NCI-H1048 (cell line): Measurements from ENCODE around the gene PRRC2A.

Source experiments
- DNase-seq: peaks from one replicate; lab custom pipeline; 2025; lab: John Stamatoyannopoulos, UW

PRRC2A gene

DNA sequence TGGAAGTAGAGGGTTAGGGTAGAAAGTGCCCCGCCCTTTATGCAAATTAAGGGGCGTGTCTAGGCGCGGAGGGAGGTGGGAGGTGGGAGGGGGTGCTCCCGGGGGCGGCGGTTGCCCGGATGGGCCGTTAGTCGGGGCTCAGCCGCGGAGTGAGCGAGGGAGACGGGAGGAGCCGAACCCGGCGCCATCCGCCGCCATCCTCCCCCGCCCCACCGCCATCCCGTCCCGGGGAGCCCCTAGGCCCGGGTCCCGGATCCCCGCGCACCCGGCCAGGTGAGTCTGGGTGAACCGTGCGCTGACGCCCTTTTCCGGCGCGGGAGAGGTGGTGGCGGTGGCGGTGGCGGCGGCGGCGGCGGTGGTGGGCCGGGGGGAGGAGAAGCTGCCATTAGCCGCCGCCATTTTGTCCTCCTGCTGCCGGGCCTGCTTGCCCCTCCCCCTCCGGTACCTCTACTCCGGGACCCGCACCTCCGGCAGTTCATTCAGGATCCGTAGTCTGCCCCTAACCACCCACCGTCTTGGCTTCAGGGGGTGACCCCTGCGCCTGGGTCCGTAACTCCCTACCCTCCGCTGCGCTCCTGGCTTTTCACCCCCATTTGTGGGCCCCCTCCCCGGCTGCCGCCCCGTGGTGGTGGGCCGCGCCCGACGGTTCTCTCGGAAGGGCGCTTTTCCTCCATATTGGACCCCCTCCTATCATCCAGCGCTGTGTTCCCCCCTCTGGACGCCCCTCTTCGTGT lies at the start of gene PRRC2A:
TSS of gene PRRC2A (plus strand) at position 130 of the 734 bp plus-strand sequence. CDS start 2,075 bp downstream, outside the sequence.
- DNase-seq: peak; percentile 98

DNA sequence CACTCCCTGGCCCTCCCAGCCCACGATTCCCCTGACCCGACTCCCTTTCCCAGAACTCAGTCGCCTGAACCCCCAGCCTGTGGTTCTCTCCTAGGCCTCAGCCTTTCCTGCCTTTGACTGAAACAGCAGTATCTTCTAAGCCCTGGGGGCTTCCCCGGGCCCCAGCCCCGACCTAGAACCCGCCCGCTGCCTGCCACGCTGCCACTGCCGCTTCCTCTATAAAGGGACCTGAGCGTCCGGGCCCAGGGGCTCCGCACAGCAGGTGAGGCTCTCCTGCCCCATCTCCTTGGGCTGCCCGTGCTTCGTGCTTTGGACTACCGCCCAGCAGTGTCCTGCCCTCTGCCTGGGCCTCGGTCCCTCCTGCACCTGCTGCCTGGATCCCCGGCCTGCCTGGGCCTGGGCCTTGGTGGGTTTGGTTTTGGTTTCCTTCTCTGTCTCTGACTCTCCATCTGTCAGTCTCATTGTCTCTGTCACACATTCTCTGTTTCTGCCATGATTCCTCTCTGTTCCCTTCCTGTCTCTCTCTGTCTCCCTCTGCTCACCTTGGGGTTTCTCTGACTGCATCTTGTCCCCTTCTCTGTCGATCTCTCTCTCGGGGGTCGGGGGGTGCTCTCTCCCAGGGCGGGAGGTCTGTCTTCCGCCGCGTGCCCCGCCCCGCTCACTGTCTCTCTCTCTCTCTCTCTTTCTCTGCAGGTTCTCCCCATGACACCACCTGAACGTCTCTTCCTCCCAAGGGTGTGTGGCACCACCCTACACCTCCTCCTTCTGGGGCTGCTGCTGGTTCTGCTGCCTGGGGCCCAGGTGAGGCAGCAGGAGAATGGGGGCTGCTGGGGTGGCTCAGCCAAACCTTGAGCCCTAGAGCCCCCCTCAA lies 48.2 kb upstream of the PRRC2A start, which contains the start of gene LTA:
TSS of gene LTA (plus strand) at position 249 of the 871 bp plus-strand sequence. CDS start at position 703, 454 bp downstream.
- no peak for DNase-seq

DNA sequence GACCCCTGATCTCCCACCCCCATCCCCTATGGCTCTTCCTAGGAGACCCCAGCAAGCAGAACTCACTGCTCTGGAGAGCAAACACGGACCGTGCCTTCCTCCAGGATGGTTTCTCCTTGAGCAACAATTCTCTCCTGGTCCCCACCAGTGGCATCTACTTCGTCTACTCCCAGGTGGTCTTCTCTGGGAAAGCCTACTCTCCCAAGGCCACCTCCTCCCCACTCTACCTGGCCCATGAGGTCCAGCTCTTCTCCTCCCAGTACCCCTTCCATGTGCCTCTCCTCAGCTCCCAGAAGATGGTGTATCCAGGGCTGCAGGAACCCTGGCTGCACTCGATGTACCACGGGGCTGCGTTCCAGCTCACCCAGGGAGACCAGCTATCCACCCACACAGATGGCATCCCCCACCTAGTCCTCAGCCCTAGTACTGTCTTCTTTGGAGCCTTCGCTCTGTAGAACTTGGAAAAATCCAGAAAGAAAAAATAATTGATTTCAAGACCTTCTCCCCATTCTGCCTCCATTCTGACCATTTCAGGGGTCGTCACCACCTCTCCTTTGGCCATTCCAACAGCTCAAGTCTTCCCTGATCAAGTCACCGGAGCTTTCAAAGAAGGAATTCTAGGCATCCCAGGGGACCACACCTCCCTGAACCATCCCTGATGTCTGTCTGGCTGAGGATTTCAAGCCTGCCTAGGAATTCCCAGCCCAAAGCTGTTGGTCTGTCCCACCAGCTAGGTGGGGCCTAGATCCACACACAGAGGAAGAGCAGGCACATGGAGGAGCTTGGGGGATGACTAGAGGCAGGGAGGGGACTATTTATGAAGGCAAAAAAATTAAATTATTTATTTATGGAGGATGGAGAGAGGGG lies 47.0 kb upstream of the PRRC2A start:
- DNase-seq: no peak

DNA sequence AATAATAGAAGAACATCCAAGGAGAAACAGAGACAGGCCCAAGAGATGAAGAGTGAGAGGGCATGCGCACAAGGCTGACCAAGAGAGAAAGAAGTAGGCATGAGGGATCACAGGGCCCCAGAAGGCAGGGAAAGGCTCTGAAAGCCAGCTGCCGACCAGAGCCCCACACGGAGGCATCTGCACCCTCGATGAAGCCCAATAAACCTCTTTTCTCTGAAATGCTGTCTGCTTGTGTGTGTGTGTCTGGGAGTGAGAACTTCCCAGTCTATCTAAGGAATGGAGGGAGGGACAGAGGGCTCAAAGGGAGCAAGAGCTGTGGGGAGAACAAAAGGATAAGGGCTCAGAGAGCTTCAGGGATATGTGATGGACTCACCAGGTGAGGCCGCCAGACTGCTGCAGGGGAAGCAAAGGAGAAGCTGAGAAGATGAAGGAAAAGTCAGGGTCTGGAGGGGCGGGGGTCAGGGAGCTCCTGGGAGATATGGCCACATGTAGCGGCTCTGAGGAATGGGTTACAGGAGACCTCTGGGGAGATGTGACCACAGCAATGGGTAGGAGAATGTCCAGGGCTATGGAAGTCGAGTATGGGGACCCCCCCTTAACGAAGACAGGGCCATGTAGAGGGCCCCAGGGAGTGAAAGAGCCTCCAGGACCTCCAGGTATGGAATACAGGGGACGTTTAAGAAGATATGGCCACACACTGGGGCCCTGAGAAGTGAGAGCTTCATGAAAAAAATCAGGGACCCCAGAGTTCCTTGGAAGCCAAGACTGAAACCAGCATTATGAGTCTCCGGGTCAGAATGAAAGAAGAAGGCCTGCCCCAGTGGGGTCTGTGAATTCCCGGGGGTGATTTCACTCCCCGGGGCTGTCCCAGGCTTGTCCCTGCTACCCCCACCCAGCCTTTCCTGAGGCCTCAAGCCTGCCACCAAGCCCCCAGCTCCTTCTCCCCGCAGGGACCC lies 46.1 kb upstream of the PRRC2A start:
- DNase-seq: no peak

DNA sequence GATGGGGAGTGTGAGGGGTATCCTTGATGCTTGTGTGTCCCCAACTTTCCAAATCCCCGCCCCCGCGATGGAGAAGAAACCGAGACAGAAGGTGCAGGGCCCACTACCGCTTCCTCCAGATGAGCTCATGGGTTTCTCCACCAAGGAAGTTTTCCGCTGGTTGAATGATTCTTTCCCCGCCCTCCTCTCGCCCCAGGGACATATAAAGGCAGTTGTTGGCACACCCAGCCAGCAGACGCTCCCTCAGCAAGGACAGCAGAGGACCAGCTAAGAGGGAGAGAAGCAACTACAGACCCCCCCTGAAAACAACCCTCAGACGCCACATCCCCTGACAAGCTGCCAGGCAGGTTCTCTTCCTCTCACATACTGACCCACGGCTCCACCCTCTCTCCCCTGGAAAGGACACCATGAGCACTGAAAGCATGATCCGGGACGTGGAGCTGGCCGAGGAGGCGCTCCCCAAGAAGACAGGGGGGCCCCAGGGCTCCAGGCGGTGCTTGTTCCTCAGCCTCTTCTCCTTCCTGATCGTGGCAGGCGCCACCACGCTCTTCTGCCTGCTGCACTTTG lies 45.1 kb upstream of the PRRC2A start, which contains the start of gene TNF:
TSS of gene TNF (plus strand) at position 231 of the 567 bp plus-strand sequence. CDS start at position 408, 177 bp downstream.
- no peak for DNase-seq

DNA sequence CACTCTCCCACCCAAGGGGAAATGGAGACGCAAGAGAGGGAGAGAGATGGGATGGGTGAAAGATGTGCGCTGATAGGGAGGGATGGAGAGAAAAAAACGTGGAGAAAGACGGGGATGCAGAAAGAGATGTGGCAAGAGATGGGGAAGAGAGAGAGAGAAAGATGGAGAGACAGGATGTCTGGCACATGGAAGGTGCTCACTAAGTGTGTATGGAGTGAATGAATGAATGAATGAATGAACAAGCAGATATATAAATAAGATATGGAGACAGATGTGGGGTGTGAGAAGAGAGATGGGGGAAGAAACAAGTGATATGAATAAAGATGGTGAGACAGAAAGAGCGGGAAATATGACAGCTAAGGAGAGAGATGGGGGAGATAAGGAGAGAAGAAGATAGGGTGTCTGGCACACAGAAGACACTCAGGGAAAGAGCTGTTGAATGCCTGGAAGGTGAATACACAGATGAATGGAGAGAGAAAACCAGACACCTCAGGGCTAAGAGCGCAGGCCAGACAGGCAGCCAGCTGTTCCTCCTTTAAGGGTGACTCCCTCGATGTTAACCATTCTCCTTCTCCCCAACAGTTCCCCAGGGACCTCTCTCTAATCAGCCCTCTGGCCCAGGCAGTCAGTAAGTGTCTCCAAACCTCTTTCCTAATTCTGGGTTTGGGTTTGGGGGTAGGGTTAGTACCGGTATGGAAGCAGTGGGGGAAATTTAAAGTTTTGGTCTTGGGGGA lies 44.4 kb upstream of the PRRC2A start:
- no peak for DNase-seq

DNA sequence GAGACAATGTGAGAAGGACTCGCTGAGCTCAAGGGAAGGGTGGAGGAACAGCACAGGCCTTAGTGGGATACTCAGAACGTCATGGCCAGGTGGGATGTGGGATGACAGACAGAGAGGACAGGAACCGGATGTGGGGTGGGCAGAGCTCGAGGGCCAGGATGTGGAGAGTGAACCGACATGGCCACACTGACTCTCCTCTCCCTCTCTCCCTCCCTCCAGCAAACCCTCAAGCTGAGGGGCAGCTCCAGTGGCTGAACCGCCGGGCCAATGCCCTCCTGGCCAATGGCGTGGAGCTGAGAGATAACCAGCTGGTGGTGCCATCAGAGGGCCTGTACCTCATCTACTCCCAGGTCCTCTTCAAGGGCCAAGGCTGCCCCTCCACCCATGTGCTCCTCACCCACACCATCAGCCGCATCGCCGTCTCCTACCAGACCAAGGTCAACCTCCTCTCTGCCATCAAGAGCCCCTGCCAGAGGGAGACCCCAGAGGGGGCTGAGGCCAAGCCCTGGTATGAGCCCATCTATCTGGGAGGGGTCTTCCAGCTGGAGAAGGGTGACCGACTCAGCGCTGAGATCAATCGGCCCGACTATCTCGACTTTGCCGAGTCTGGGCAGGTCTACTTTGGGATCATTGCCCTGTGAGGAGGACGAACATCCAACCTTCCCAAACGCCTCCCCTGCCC lies 43.5 kb upstream of the PRRC2A start:
- no peak for DNase-seq

DNA sequence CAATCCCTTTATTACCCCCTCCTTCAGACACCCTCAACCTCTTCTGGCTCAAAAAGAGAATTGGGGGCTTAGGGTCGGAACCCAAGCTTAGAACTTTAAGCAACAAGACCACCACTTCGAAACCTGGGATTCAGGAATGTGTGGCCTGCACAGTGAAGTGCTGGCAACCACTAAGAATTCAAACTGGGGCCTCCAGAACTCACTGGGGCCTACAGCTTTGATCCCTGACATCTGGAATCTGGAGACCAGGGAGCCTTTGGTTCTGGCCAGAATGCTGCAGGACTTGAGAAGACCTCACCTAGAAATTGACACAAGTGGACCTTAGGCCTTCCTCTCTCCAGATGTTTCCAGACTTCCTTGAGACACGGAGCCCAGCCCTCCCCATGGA lies 42.9 kb upstream of the PRRC2A start:
- no peak for DNase-seq

DNA sequence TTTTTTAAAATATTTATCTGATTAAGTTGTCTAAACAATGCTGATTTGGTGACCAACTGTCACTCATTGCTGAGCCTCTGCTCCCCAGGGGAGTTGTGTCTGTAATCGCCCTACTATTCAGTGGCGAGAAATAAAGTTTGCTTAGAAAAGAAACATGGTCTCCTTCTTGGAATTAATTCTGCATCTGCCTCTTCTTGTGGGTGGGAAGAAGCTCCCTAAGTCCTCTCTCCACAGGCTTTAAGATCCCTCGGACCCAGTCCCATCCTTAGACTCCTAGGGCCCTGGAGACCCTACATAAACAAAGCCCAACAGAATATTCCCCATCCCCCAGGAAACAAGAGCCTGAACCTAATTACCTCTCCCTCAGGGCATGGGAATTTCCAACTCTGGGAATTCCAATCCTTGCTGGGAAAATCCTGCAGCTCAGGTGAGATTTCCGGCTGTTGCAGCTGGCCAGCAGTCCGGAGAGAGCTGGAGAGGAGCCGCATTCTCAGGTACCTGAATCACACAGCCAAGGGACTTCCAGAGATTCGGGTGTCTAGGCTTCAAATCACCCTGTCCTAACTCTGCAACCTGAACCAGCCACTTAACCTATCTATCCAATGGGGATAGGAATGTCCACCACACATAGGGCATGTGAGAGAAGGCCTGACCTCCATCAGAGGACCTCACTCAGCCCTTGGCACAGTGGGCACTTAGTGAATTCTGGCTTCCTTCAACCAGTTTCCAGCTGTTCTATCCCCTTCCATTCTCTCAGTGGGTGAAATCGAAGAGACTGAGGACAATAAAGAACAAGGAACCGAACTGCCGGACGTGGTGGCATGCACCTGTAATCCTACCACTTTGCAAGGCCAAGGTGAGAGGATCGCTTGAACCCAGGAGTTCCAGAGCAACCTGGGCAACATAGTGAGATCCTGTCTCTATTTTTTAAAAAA lies 42.1 kb upstream of the PRRC2A start:
- DNase-seq: no peak

DNA sequence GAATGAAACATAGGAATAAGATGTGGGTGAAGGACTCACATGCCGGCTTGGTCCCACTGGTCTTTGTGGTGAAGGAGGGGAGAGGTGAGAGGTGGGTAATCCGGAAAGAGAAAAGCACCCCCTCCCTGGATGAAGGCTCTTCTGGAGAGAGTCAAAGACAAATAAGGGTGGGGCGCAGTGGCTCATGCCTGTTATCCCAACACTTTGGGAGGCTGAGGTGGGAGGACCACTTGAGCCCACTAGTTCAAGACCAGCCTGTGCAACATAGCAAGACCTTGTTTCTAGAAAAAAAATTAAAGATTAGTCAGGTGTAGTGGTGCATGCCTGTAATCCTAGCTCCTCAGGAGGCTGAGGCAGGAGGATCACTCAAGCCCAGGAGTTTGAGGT lies 41.4 kb upstream of the PRRC2A start:
- DNase-seq: no peak

DNA sequence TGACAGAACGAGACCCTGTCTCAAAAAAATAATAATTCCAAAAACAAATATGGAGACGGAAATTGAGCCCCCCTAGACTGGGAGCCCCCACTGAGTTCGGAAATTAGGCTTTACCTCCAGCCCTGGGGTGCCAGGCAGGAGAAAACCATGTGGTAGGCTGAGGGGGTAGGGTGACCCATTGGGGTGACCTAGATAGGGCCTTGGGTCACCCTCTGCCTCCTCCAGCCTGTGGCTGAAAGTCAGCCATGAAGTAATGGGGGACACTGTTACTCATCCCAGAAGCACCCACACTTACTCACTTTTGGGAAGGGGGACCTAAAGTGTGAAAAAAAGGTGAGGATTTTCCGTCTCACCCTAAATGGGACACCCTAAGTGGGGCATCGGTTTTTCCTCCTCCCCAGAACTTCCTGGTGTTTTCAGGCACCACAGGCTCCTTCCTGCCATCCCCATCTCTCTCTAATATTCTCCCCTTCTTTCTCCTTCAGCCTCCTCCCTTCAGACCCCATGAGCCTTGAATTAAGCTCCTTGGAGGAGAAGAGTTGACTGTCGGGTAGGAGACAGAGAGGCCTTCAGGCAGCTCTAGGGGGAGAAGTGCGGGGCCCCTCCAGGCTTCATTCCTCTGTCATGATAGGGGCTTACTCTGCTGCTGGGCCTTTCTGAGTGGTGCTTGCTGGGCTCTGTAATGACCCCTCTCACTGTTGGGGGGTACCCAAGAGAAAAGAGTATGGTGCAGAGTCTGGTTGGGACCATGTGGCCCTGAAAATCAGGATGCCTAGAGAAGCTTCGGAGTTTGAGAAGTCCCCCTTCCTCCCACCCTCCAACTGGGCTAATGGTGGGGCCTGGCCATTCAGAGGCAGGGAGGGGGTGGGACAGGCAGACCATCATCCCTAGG lies 40.7 kb upstream of the PRRC2A start:
- no peak for DNase-seq

DNA sequence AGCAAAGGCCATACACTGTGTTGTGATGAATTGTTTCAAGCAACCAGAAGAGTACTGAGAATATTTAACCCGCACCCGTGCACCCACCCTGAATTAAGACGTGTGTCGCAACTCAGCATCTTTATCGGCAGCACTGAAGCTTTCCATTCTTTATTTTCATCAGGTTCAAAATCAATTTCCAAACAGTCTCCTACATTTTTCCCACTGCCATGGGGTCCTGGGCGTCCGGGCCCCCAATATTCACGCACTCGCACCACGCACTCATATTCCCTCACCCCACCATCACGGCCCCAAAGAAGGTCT lies 40.1 kb upstream of the PRRC2A start:
- DNase-seq: no peak

DNA sequence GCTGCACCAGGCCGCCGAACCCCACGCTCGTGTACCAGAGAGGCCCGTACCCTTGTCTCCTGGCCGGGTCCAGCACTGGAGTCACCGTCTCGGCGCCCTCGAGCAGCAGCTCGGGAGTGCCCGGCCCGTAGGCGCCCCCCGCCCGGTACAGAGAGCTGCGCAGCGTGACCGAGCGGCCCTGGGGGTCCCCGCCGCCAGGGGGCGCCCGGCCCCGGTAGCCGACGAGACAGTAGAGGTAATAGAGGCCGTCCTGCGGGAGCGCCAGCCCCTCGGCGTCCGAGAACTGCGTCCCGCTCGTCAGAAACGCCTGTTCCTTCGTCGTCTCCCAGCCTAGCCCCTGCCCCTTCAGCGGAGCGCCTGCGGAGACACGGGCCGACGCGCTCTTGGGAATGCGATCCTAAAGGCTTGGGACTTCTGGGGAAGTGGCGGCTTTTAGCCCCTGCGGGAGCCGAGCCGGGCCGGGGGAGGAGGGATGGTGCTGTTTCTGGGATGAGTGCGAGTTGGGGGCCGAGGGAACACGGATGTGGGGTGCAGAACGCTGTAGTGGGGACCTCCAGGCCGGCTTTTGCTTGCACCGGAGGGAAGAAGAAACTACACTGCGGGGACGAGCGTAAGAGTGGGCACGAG lies 39.6 kb upstream of the PRRC2A start:
- DNase-seq: peak; percentile 69

DNA sequence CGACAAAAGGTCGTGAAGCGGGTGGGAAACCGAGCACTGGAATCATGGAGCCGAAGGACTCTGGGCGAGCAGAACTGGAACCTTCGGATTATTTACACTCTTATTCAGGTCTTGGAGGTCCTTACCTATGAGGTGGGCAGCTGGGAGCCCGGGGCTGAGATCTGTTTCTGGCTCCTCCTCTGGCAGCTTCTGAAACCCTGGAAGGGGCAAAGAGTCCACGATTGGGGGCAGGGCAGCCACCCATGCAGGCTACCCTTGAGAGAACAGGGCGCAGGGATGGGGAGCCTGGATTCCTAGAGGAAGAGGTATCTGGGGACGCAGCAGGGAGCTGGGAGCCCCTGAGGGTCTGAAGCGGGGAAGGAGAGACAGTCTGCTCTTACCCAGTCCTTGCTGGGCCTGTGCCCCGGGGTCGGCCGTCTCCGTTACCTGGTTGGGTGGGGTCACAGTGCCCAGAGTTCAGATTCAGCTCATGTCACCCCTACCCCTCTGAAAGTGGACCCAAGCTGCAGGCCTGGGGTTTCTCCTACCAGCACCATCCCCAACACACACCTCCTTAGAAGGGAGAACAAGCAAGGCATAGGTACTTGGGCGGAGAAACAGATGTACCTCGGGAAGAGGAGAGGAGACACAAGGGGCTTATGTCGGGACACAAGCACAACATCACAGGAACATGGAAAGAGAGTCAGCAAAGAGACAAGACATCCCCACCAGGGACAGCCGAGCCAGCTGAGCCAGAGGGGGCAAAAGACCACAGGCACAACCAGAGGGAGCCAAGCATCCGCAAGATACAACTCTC lies 38.9 kb upstream of the PRRC2A start:
- DNase-seq: no peak

DNA sequence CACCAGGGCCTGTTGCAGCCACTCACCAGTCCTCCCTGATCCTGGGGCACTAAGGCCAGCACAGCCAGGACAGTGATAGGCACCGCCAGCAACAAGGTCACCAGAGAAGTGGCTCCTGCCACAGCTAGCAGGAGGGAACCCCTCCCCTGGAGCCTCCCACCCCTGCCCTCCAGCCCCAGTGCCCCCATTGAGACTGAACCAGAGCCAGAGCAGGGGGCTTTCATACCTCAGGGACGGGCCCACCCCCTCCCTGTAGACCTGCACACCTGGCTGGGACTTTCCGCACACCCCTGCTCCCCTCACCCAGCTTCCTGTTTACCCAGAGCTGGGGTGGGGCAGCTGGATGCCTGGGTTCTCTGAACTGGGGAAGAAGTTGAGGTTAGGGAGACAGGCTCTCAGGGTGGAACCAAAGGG lies 38.3 kb upstream of the PRRC2A start, which contains the start of gene LTB:
TSS of gene LTB (minus strand) at position 195 of the 414 bp plus-strand sequence. CDS start at position 188, 7 bp downstream.
- DNase-seq: no peak

DNA sequence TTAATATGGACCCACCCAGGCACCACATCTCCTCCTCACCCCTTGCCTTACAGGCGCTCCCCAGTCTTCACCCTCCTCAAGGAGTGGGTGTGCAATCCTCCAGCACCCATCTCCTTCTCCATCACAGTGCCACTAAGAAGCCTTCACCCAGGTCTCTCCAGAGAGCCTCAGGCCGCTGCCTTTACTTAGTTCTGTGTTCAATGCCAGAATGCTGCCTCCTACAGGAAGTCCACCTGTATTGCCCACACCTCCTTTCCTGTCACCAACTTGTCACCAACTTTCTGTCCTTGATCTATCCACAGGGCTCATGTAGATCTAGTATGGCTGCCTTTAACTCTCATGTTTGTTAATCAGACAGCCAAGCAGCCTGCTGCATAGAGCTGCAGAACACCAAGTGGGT lies 35.0 kb upstream of the PRRC2A start:
- no peak for DNase-seq
